A204.1 (cell line): ENCODE results near the gene GARIN5A.
"Not testable (repeated sequence)": the region's sequence is repeated elsewhere in the genome, so short reads cannot be mapped to it uniquely, and the experiment has no call there.

Experiments used
- FAIRE-seq: peaks from 2 replicates; lab custom pipeline; 2012; peaks lifted over from hg19 to GRCh38; lab: Jason Lieb, UNC

Gene GARIN5A

GRCh38 chr19:50486823-50487515 is 10.3 kb upstream of the GARIN5A start:
- FAIRE-seq: no peak

- no peak for FAIRE-seq
Observed at GRCh38 chr19:50485284-50485955, 8.8 kb upstream of the GARIN5A start.

- no peak for FAIRE-seq
Observed at GRCh38 chr19:50482916-50483315, 6.3 kb upstream of the GARIN5A start.

DNA sequence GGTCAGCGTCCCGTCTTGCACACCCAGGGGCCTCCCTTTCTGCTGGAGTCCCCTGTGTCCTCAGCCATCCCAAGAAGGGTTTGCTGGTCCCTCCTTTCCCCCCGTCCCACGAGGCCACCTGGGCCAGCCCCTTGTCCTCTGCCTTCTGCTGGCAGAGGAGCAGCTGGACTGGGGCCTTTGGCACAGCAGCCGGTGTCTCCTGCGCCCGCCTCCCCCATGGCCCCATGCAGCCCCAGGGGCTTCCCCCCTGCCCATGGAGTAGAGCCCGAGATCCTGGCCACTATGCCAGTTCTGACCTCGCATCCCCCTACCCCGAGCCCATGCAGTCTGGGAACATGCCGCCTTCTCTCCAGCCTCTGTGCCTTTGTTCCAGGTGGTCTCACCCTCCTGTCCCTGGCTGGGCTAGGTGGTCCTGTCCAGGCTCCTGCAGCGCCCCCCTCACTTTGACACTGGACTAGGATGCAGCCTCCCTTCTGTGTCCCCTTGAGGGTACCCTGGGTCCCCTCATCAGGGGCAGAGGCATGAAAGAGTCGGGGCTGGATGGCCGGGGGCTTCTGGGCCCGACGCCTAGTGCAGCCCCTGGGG is 5.7 kb upstream of the GARIN5A start:
- FAIRE-seq: no peak

- no peak for FAIRE-seq
Observed at GRCh38 chr19:50481351-50482149, 4.9 kb upstream of the GARIN5A start.

DNA sequence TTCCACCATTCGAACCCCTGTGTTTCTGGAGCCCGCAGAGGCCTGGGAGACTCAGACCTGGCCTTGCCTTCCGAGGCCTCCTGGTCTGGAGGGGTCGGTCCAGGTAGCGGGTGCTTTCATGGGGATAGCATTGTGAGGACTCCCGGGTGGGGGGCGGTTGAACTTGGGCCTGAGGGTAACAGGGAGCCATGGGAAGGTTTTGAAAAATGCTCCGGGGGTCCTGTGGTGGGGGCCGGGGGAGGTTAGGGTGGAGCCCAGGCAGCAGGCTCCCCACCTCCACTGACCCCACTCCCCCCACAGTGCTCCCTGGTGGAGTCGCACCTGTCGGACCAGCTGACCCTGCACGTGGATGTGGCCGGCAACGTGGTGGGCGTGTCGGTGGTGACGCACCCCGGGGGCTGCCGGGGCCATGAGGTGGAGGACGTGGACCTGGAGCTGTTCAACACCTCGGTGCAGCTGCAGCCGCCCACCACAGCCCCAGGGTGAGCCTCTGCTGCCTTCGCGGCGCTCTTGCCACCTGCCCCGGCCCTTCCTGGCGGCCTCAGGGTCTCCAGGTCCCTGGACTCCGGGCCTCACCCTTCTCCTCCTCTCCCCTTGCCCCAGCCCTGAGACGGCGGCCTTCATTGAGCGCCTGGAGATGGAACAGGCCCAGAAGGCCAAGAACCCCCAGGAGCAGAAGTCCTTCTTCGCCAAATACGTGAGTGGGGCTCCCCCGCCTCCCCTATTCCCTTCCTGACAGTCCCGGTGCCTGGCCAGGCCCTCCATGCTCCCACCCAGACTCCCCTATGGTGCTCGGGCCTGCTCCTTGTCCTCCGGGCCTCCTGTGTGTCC is 3.8 kb upstream of the GARIN5A start:
- FAIRE-seq: no peak

GRCh38 chr19:50479761-50480251 is 3.2 kb upstream of the GARIN5A start:
- FAIRE-seq: no peak

DNA sequence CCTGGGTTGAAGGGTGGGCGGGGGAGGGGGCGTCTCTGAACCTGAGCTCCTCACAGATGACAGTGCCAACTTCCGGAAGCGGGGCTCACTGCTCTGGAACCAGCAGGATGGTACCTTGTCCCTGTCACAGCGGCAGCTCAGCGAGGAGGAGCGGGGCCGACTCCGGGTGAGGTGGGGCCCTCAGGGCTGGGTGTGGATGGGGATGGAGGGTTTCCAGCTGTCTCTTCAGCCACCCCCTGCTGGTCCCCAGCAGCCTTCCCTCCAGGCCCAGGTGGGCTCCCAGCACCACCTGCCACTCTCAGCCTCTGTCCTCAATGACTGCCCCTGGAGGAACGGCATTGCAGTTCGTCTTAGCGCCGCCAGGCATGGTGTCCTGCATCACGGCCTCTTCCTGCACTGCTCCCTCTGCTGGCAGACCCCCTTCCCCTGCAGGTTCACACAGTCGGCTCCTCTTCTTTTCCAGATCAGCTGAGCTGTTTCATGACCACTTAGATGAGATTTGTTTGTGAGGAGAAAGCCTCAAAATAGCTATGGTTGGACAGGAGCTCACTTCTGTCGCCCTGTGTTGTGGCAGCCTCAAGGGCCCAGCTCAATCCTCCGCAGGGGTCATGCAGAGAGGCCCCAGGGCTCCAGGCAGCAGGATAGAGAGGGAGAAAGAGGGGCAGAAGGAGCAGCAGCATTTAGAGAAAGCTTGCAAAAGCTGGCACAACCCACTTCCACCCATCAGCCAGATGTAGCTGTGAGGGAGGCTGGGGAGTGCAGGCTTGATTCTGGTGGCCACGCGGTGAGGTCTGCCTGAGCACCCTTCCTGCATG is 2.5 kb upstream of the GARIN5A start:
- FAIRE-seq: no peak

GRCh38 chr19:50477751-50478515 is 1.3 kb upstream of the GARIN5A start:
- no peak for FAIRE-seq

DNA sequence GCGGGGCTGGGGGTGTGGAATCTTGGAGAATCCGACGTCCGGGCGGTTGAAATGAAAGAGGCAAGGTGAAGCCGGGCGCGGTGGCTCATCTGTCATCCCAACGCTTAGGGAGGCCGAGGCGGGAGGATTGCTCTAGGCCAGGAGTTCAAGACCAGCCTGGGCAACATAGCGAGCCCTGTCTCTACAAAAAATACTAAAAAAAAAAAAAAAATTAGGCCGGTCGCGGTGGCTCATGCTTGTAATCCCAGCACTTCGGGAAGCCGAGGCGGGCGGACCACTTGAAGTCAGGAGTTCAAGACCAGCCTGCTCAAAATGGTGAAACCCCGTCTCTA is 225 bp upstream of the GARIN5A start:
- FAIRE-seq: no peak

DNA sequence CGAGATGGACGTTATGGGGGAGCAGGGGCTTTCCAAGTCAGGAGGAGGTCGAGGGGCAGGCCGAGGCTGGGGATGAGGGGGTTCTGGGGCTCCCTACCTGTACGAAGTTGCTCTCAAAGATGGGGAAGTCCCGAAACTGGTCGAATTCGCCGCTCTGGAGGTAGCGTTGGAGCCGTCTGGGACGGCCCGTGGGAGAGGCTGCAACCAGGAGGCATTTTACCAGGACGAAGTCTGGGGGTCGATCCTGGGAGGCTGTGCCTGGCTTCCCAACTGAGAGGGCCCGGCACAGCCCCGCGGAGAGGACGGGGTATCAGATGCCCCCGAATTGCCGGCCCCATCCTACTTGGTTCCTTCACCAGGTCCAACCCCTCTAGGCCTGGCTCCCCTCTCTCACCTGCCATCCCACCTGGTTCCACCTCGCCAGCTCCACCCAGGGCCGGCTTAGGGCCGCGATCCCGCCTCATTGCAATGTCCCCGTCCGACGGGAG is 868 bp downstream of the GARIN5A start:
- no peak for FAIRE-seq

DNA sequence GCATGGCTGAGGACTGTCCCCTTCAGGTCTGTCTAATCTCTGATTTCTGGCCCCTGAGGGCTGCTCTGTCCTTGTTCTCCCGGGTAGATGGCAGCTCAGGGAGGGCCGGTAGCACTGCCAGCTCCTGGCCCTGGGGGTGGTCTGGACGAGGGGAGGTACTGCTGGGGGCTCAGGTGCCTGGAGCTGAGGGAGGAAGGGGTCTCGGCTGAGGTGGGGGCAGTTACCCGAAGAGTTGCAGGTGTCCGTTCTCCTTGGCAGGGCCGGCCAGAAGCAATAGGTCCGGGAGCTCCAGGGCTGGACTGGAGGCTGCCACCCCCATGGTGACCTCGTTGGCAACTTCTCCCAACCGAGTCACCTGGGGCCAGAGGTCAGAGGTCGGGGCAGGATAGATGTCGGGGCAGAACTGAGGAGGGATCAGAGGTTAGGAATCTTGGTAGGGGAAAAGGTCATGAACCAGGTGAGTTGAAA is 1.5 kb downstream of the GARIN5A start:
- FAIRE-seq: no peak

- FAIRE-seq: not testable (repeated sequence)
Observed at GRCh38 chr19:50473336-50473735, 3.3 kb downstream of the GARIN5A start.

DNA sequence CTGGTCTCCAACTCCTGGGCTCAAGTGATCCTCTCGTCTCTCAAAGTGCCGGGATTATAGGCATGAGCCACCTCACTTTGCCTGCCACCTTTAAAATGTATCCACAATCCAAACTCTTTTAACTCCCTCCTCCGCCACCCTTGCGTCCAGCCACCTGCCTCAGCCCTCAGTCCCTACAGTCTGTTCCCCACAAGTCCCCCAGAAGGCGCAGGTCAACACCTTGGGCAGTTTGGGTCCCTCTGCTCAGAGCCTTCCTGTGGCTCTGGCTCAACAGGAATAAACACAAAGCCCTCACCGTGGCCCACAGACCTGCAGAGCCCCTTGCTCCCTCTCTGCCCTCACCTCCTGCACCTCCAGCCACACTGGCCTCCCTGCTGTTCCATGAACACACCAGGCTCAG is 7.8 kb downstream of the GARIN5A start:
- no peak for FAIRE-seq

GRCh38 chr19:50467566-50467965 is 9.1 kb downstream of the GARIN5A start:
- FAIRE-seq: no peak

- no peak for FAIRE-seq
Observed at GRCh38 chr19:50466706-50467039, 10.0 kb downstream of the GARIN5A start.

GRCh38 chr19:50465986-50466705 is 10.5 kb downstream of the GARIN5A start:
- no peak for FAIRE-seq

- FAIRE-seq: no peak
Observed at GRCh38 chr19:50465000-50465399, 11.6 kb downstream of the GARIN5A start.

DNA sequence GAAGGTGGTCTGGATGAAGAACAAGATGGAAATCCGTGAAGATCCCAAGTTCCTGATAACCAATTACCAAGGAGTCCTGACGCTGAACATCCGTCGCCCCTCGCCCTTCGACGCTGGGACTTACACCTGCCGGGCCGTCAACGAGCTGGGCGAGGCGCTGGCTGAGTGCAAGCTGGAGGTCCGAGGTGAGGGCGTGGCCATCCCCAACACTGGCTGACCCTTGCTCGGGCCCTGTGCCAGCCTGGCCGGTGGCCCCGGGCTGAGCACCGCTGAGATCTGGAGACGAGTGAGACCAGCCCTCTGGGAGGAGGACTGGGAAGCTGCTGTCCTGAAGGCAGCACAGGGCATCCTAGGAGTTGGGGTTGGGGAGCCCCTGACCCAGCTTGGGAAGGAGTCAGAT is 12.3 kb downstream of the GARIN5A start:
- no peak for FAIRE-seq
